Measurements from ENCODE around the gene STIM2. TPM values are rescaled to one million over a fixed set of nuclear protein-coding genes. Genes with fewer than 3 reads are reported as not detected.

The STIM2 gene
- total RNA-seq, 4 donors from 2014 or later = 3.9 to 7.6 (median 4.9) TPM

DNA sequence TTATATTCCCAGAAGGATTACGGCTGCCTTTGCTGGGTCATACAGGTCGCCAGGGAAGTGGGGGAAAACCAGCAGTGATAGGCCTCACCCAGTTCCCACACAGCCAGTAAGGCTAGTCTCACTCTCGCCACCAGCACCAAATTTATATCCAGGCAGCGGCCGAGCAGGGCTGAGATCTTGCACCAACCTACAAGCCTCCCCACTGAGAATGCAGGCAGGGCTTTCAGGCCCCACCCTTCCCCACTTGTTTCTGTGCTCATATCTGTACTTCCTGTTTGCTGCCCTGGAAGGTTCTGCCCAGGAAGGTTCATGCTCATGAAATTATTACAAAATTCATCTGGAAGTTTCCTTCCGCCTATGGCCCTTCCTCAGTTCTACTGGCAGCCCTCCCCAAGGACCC is 179.7 kb downstream of the STIM2 start:
- Histone ChIP-seq H3K27ac (no peak overlapping the region), H3K9me3 (no peaks in the 10 kb centered on the region), H3K4me3 (no peak overlapping the region), H3K36me3 (no peaks in the 10 kb centered on the region), H3K4me1 (no peaks in the 10 kb centered on the region), H3K27me3 (no peaks in the 10 kb centered on the region)
- in situ Hi-C loops (cut with MboI; ENCODE audit: low sequenced_read_pairs in 4 of 4) (no loop called here), intact Hi-C loops (cut with DNase I; ENCODE audit: low total_unique reads) (no loop called here)
- DNase-seq (no peak), ATAC-seq (no peak)
- TF ChIP-seq, protein P1, sequence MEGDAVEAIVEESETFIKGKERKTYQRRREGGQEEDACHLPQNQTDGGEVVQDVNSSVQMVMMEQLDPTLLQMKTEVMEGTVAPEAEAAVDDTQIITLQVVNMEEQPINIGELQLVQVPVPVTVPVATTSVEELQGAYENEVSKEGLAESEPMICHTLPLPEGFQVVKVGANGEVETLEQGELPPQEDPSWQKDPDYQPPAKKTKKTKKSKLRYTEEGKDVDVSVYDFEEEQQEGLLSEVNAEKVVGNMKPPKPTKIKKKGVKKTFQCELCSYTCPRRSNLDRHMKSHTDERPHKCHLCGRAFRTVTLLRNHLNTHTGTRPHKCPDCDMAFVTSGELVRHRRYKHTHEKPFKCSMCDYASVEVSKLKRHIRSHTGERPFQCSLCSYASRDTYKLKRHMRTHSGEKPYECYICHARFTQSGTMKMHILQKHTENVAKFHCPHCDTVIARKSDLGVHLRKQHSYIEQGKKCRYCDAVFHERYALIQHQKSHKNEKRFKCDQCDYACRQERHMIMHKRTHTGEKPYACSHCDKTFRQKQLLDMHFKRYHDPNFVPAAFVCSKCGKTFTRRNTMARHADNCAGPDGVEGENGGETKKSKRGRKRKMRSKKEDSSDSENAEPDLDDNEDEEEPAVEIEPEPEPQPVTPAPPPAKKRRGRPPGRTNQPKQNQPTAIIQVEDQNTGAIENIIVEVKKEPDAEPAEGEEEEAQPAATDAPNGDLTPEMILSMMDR (IDR thresholded peaks at IDR 0.05 in 4 of 5, conservative IDR thresholded peaks at IDR 0.05 in 1 of 5) = no peak

DNA sequence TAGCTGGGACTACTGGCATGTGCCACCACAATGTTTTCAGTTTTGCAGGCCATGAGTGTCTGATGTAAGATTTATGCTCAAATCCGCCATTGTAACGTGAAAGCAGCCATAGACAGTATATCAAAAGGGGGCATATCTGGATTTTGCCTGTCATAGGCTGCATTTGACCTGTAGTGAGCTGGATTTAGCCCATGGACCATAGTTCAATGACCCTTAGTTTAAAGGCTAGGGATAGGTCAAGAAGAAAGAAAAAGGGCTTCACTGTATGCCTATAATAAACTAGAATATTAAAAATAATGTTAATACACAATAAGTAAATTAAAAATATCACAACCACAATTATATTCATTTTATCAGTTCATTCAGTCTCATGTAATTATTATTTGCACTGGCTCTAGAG is 181.8 kb downstream of the STIM2 start:
- Histone ChIP-seq H3K27ac (no peak overlapping the region), H3K9me3 (no peaks in the 10 kb centered on the region), H3K4me1 (no peaks in the 10 kb centered on the region), H3K36me3 (no peaks in the 10 kb centered on the region), H3K4me3 (no peak overlapping the region), H3K27me3 (no peaks in the 10 kb centered on the region)
- ATAC-seq = no peak
- no peak for TF ChIP-seq POLR2A (IDR thresholded peaks at IDR 0.05)
- in situ Hi-C loops (cut with MboI; ENCODE audit: low sequenced_read_pairs in 4 of 4) = no loop called here
- intact Hi-C loops (cut with DNase I; ENCODE audit: low total_unique reads) = no loop called here
- DNase-seq = no peak

GRCh38 chr4:27043200-27043599 is 182.6 kb downstream of the STIM2 start:
- ATAC-seq (no peak), DNase-seq (no peak)
- Histone ChIP-seq H3K36me3 (no peaks in the 10 kb centered on the region), H3K27me3 (no peaks in the 10 kb centered on the region), H3K9me3 (no peaks in the 10 kb centered on the region), H3K4me3 (no peak overlapping the region), H3K27ac (no peak overlapping the region), H3K4me1 (no peaks in the 10 kb centered on the region)
- TF ChIP-seq, protein P1 (IDR thresholded peaks at IDR 0.05 in 4 of 5, conservative IDR thresholded peaks at IDR 0.05 in 1 of 5) = no peak
- no peak for TF ChIP-seq POLR2A (IDR thresholded peaks at IDR 0.05)
- intact Hi-C loops (cut with DNase I; ENCODE audit: low total_unique reads) (no loop called here), in situ Hi-C loops (cut with MboI; ENCODE audit: low sequenced_read_pairs in 4 of 4) (no loop called here)

DNA sequence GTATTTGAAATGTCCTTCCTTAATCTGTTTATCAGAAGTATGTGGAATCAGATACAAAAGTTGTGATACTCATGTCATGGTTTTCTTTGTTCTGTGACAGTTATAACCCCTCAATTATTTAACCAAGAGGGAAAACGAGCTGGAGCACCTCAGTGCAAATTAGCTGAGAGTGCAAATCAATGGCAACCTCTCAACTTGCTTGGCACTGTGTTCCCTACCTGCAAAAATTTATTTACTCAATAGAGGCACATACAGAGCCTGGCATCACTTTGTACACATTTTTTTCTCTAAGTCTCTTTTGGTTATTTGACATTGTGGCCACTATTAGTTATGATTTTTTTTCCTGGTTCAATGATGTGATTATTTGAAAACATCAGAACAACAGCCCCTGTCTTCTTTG is 186.2 kb downstream of the STIM2 start:
- H3K4me3 ChIP-seq = no peak overlapping the region
- H3K27ac ChIP-seq = no peak overlapping the region
- H3K36me3 ChIP-seq = no peaks in the 10 kb centered on the region
- H3K27me3 ChIP-seq = no peaks in the 10 kb centered on the region
- intact Hi-C loops (cut with DNase I; ENCODE audit: low total_unique reads) (no loop called here), in situ Hi-C loops (cut with MboI; ENCODE audit: low sequenced_read_pairs in 4 of 4) (no loop called here)
- DNase-seq (no peak), ATAC-seq (no peak)
- no peaks in the 10 kb centered on the region for H3K4me1 ChIP-seq
- TF ChIP-seq POLR2A (IDR thresholded peaks at IDR 0.05) = no peak
- TF ChIP-seq, protein P1 (IDR thresholded peaks at IDR 0.05 in 4 of 5, conservative IDR thresholded peaks at IDR 0.05 in 1 of 5) = no peak
- no peaks in the 10 kb centered on the region for H3K9me3 ChIP-seq

GRCh38 chr4:27048429-27049238 is 188.0 kb downstream of the STIM2 start:
- intact Hi-C loops (cut with DNase I; ENCODE audit: low total_unique reads) (no loop called here), in situ Hi-C loops (cut with MboI; ENCODE audit: low sequenced_read_pairs in 4 of 4) (no loop called here)
- H3K27me3 ChIP-seq = no peaks in the 10 kb centered on the region
- no peaks in the 10 kb centered on the region for H3K4me1 ChIP-seq
- TF ChIP-seq, protein P1 (IDR thresholded peaks at IDR 0.05 in 4 of 5, conservative IDR thresholded peaks at IDR 0.05 in 1 of 5) = peak; percentile 65 to 81 (median 75)
- TF ChIP-seq POLR2A (IDR thresholded peaks at IDR 0.05) = no peak
- peak overlapping the region; percentile 27 to 53 (median 40) for H3K4me3 ChIP-seq
- no peaks in the 10 kb centered on the region for H3K9me3 ChIP-seq
- DNase-seq (no peak), ATAC-seq (peak in 1 of 2 donors; percentile 56)
- no peak overlapping the region for H3K27ac ChIP-seq
- H3K36me3 ChIP-seq = no peaks in the 10 kb centered on the region

Data from gastrocnemius medialis (tissue), 4 donors.